Parathyroid adenoma (tissue), 2 donors: ENCODE data around the gene ARHGEF28.

Experiments
- H2AFZ ChIP-seq: fragments of 300-600 bp; sonication (generic); one replicate; pipeline ENCODE4 v1.7.0; 2017; ENCODE audit warnings: antibody characterized with exemption, mild to moderate bottlenecking
- H3K27ac ChIP-seq: fragments of 300-600 bp; sonication (generic); one replicate; pipeline ENCODE4 v1.7.0; 2017
- H3K27me3 ChIP-seq: fragments of 300-600 bp; sonication (generic); one replicate; pipeline ENCODE4 v1.7.0; 2017; ENCODE audit warnings: low read length; ENCODE audit not compliant: control insufficient read depth, insufficient read depth
- H3K36me3 ChIP-seq: fragments of 300-600 bp; sonication (generic); one replicate; pipeline ENCODE4 v1.7.0; 2017; ENCODE audit warnings: low read length; ENCODE audit not compliant: control insufficient read depth, insufficient read depth
- H3K4me1 ChIP-seq: fragments of 300-600 bp; sonication (generic); one replicate; pipeline ENCODE4 v1.7.0; 2017; ENCODE audit warnings: control low read depth
- H3K4me2 ChIP-seq: fragments of 300-600 bp; sonication (generic); one replicate; pipeline ENCODE4 v1.7.0; 2017; ENCODE audit warnings: low read length
- H3K4me3 ChIP-seq: fragments of 300-600 bp; sonication (generic); one replicate; pipeline ENCODE4 v1.7.0; 2017; ENCODE audit warnings: low read depth, low read length
- H3K79me2 ChIP-seq: fragments of 300-600 bp; sonication (generic); one replicate; pipeline ENCODE4 v1.7.0; 2017; ENCODE audit warnings: control low read depth
- H3K9ac ChIP-seq: fragments of 300-600 bp; sonication (generic); one replicate; pipeline ENCODE4 v1.7.0; 2017; ENCODE audit warnings: mild to moderate bottlenecking
- H3K9me3 ChIP-seq: fragments of 300-600 bp; sonication (generic); one replicate; pipeline ENCODE4 v1.7.0; 2017; ENCODE audit warnings: low read length; ENCODE audit not compliant: control insufficient read depth
- TF ChIP-seq, protein P1 (sequence below): fragments of 300-600 bp; sonication (generic); IDR thresholded peaks from one replicate; pipeline ENCODE4 v1.7.0; 2017; ENCODE audit warnings: antibody characterized with exemption, mild to moderate bottlenecking
- donor health status: primary hyperparathyroidism.

The ARHGEF28 gene

GRCh38 chr5:73599380-73599779 lies 26.6 kb upstream of the ARHGEF28 start:
- Histone ChIP-seq H3K27me3 (no peaks in the 10 kb centered on the region), H3K79me2 (no peaks in the 10 kb centered on the region), H3K9ac (no peak overlapping the region), H3K4me2 (no peak overlapping the region), H3K4me3 (no peak overlapping the region), H2AFZ (no peak overlapping the region), H3K9me3 (no peaks in the 10 kb centered on the region), H3K36me3 (peaks cover 7% of the 10 kb centered on the region), H3K4me1 (no peaks in the 10 kb centered on the region), H3K27ac (no peak overlapping the region)
- TF ChIP-seq, protein P1, sequence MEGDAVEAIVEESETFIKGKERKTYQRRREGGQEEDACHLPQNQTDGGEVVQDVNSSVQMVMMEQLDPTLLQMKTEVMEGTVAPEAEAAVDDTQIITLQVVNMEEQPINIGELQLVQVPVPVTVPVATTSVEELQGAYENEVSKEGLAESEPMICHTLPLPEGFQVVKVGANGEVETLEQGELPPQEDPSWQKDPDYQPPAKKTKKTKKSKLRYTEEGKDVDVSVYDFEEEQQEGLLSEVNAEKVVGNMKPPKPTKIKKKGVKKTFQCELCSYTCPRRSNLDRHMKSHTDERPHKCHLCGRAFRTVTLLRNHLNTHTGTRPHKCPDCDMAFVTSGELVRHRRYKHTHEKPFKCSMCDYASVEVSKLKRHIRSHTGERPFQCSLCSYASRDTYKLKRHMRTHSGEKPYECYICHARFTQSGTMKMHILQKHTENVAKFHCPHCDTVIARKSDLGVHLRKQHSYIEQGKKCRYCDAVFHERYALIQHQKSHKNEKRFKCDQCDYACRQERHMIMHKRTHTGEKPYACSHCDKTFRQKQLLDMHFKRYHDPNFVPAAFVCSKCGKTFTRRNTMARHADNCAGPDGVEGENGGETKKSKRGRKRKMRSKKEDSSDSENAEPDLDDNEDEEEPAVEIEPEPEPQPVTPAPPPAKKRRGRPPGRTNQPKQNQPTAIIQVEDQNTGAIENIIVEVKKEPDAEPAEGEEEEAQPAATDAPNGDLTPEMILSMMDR, result no peak

- H3K36me3 ChIP-seq, result peaks cover 7% of the 10 kb centered on the region
- H3K4me1 ChIP-seq, result no peaks in the 10 kb centered on the region
- TF ChIP-seq, protein P1, result no peak
- no peak overlapping the region for H3K4me2 ChIP-seq
- no peaks in the 10 kb centered on the region for H3K79me2 ChIP-seq
- no peak overlapping the region for H3K4me3 ChIP-seq
- H2AFZ ChIP-seq, result no peak overlapping the region
- H3K9me3 ChIP-seq, result no peaks in the 10 kb centered on the region
- H3K27ac ChIP-seq, result no peak overlapping the region
- no peak overlapping the region for H3K9ac ChIP-seq
- H3K27me3 ChIP-seq, result no peaks in the 10 kb centered on the region
Observed at GRCh38 chr5:73603998-73604397, 22.0 kb upstream of the ARHGEF28 start.

DNA sequence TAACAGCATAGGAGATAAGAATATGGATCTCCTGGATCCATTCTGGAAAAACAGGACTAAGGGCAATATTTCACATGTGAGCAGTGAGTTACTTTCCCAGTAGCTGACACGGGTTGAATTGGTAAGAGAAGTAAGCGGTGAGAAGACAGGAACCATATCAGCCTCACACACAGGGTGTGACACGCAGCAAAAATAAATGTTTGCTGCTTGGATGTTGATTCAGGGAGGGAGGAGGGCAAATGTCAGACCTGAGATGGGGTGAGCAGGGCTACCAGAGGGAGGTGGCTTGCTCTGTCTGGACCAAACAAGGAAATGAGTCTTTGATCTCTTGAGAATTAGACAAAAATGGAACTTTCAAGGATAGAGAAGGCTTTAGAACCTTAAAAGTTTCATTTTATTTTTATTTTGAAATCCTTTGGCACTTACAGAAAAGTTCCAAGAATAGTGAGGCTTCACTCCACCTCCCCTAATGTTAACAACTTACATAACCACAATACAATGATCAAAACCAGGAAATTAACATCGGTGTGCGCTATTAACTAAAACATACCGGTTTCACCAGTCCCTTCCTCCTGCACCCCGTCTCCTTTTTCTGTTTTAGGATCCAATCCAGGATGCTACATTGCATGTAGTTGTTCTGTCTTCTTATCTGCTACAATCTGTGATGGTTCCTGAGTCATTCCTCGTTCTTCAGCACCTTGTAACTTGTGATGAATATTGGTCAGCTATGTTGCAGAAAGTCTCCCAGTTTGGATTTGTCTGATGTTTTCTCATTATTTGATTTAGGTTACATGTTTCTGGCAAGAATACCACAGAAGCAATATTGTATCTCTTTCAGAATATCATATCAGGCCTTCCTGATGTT lies 20.5 kb upstream of the ARHGEF28 start:
- H3K36me3 ChIP-seq, result peaks cover 7% of the 10 kb centered on the region
- no peak overlapping the region for H3K4me2 ChIP-seq
- H3K27me3 ChIP-seq, result no peaks in the 10 kb centered on the region
- no peaks in the 10 kb centered on the region for H3K4me1 ChIP-seq
- no peak overlapping the region for H3K27ac ChIP-seq
- no peak overlapping the region for H2AFZ ChIP-seq
- H3K79me2 ChIP-seq, result no peaks in the 10 kb centered on the region
- no peak overlapping the region for H3K4me3 ChIP-seq
- H3K9me3 ChIP-seq, result no peaks in the 10 kb centered on the region
- H3K9ac ChIP-seq, result no peak overlapping the region
- TF ChIP-seq, protein P1, result no peak

DNA sequence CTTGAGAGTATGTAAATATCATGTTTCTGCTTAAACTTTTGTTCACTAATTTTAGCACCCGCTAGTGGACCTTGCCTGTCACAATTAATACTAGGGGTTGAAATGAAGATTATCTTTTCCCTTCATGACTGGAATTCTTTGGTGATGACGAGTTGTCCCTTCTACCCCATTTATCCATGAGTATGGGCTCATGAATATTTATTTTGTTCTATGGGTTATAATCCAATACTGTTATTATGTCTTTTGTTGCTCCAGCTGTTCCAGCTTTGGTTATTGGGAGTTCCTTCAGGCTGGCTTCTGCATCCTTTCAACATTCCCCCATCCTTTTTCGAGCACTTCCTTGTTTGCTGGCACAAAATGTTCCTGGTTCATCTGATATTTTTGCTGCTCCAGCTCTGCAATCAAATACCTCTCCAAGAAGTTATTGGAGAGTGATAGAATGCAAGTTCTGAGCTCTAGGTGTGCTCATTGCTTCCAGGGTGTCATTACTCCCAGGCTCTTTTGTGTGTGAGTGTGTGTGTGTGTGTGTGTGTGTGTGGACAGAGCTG lies 19.7 kb upstream of the ARHGEF28 start:
- no peaks in the 10 kb centered on the region for H3K79me2 ChIP-seq
- no peak overlapping the region for H2AFZ ChIP-seq
- no peaks in the 10 kb centered on the region for H3K4me1 ChIP-seq
- H3K9me3 ChIP-seq, result no peaks in the 10 kb centered on the region
- TF ChIP-seq, protein P1, result no peak
- no peaks in the 10 kb centered on the region for H3K27me3 ChIP-seq
- H3K4me2 ChIP-seq, result no peak overlapping the region
- no peak overlapping the region for H3K9ac ChIP-seq
- H3K4me3 ChIP-seq, result no peak overlapping the region
- no peak overlapping the region for H3K27ac ChIP-seq
- H3K36me3 ChIP-seq, result peaks cover 4% of the 10 kb centered on the region
